ENCODE results near the gene ARL4A.
"Not testable (repeated sequence)": the region's sequence is repeated elsewhere in the genome, so short reads cannot be mapped to it uniquely, and the experiment has no call there.

Gene ARL4A

GRCh38 chr7:12674861-12675260, 12.6 kb upstream of the ARL4A start:
- Histone ChIP-seq H3K4me3 (ENCODE audit: low read length) (no peak overlapping the region), H3K4me1 (ENCODE audit: insufficient read depth, low read length) (no peaks in the 10 kb centered on the region), H3K36me3 (ENCODE audit: insufficient read depth, low read length) (no peaks in the 10 kb centered on the region)

GRCh38 chr7:12683678-12684585, 3.5 kb upstream of the ARL4A start:
- no peaks in the 10 kb centered on the region for H3K27me3 ChIP-seq (ENCODE audit: insufficient read depth, low read length)
- no peak overlapping the region for H3K4me3 ChIP-seq (ENCODE audit: low read length)
- no peak overlapping the region for H2AFZ ChIP-seq (ENCODE audit: low read depth, low read length)
- H3K4me1 ChIP-seq (ENCODE audit: insufficient read depth, low read length) = peaks cover 5% of the 10 kb centered on the region
- no peaks in the 10 kb centered on the region for H3K9me3 ChIP-seq (ENCODE audit: low read length)
- H3K36me3 ChIP-seq (ENCODE audit: insufficient read depth, low read length) = peaks cover under 1% of the 10 kb centered on the region

More at GRCh38 chr7:12674861-12675260, 12.6 kb upstream of the ARL4A start:
- no peak overlapping the region for H2AFZ ChIP-seq (ENCODE audit: low read depth, low read length)
- H3K9me3 ChIP-seq (ENCODE audit: low read length) = peaks cover 7% of the 10 kb centered on the region
- no peaks in the 10 kb centered on the region for H3K27me3 ChIP-seq (ENCODE audit: insufficient read depth, low read length)

GRCh38 chr7:12684733-12685132, 2.7 kb upstream of the ARL4A start:
- H3K9me3 ChIP-seq (ENCODE audit: low read length) = no peaks in the 10 kb centered on the region
- peaks cover 5% of the 10 kb centered on the region for H3K4me1 ChIP-seq (ENCODE audit: insufficient read depth, low read length)
- H3K27me3 ChIP-seq (ENCODE audit: insufficient read depth, low read length) = no peaks in the 10 kb centered on the region

GRCh38 chr7:12685550-12685949, 1.9 kb upstream of the ARL4A start:
- peaks cover 15% of the 10 kb centered on the region for H3K36me3 ChIP-seq (ENCODE audit: insufficient read depth, low read length)
- no peak overlapping the region for H2AFZ ChIP-seq (ENCODE audit: low read depth, low read length)
- peaks cover 5% of the 10 kb centered on the region for H3K4me1 ChIP-seq (ENCODE audit: insufficient read depth, low read length)
- H3K9me3 ChIP-seq (ENCODE audit: low read length) = no peaks in the 10 kb centered on the region
- no peaks in the 10 kb centered on the region for H3K27me3 ChIP-seq (ENCODE audit: insufficient read depth, low read length)
- no peak overlapping the region for H3K4me3 ChIP-seq (ENCODE audit: low read length)

More at GRCh38 chr7:12684733-12685132, 2.7 kb upstream of the ARL4A start:
- Histone ChIP-seq H3K4me3 (ENCODE audit: low read length) (no peak overlapping the region), H2AFZ (ENCODE audit: low read depth, low read length) (no peak overlapping the region), H3K36me3 (ENCODE audit: insufficient read depth, low read length) (peaks cover 9% of the 10 kb centered on the region)

GRCh38 chr7:12686234-12686890, 1.1 kb upstream of the ARL4A start:
- Histone ChIP-seq H3K27me3 (ENCODE audit: insufficient read depth, low read length) (no peaks in the 10 kb centered on the region), H3K4me1 (ENCODE audit: insufficient read depth, low read length) (peaks cover 5% of the 10 kb centered on the region), H3K36me3 (ENCODE audit: insufficient read depth, low read length) (peaks cover 21% of the 10 kb centered on the region), H3K9me3 (ENCODE audit: low read length) (no peaks in the 10 kb centered on the region), H2AFZ (ENCODE audit: low read depth, low read length) (peak overlapping the region; percentile 44), H3K4me3 (ENCODE audit: low read length) (peak overlapping the region; percentile 89)

GRCh38 chr7:12687718-12688171, 312 bp downstream of the ARL4A start:
- H3K4me3 ChIP-seq (ENCODE audit: low read length) = peak overlapping the region; percentile 89
- no peaks in the 10 kb centered on the region for H3K27me3 ChIP-seq (ENCODE audit: insufficient read depth, low read length)
- H2AFZ ChIP-seq (ENCODE audit: low read depth, low read length) = no peak overlapping the region
- peaks cover 8% of the 10 kb centered on the region for H3K4me1 ChIP-seq (ENCODE audit: insufficient read depth, low read length)
- H3K36me3 ChIP-seq (ENCODE audit: insufficient read depth, low read length) = peaks cover 33% of the 10 kb centered on the region
- H3K9me3 ChIP-seq (ENCODE audit: low read length) = no peaks in the 10 kb centered on the region

GRCh38 chr7:12688485-12689170, 1.2 kb downstream of the ARL4A start:
- not testable (repeated sequence) for H3K27me3 ChIP-seq (ENCODE audit: insufficient read depth, low read length); H3K9me3 ChIP-seq (ENCODE audit: low read length); H3K4me1 ChIP-seq (ENCODE audit: insufficient read depth, low read length); H2AFZ ChIP-seq (ENCODE audit: low read depth, low read length)
- Histone ChIP-seq H3K4me3 (ENCODE audit: low read length) (peak overlapping the region; percentile 89), H3K36me3 (ENCODE audit: insufficient read depth, low read length) (peaks cover 35% of the 10 kb centered on the region)

- Histone ChIP-seq H3K4me1 (ENCODE audit: insufficient read depth, low read length) (peaks cover 9% of the 10 kb centered on the region), H3K9me3 (ENCODE audit: low read length) (no peaks in the 10 kb centered on the region), H2AFZ (ENCODE audit: low read depth, low read length) (no peak overlapping the region), H3K27me3 (ENCODE audit: insufficient read depth, low read length) (no peaks in the 10 kb centered on the region), H3K4me3 (ENCODE audit: low read length) (peak overlapping the region; percentile 89), H3K36me3 (ENCODE audit: insufficient read depth, low read length) (peaks cover 35% of the 10 kb centered on the region)
Measured at GRCh38 chr7:12689451-12689850, 2.0 kb downstream of the ARL4A start.

- Histone ChIP-seq H3K4me1 (ENCODE audit: insufficient read depth, low read length) (peaks cover 9% of the 10 kb centered on the region), H3K9me3 (ENCODE audit: low read length) (no peaks in the 10 kb centered on the region), H3K36me3 (ENCODE audit: insufficient read depth, low read length) (peaks cover 35% of the 10 kb centered on the region), H2AFZ (ENCODE audit: low read depth, low read length) (no peak overlapping the region), H3K4me3 (ENCODE audit: low read length) (peak overlapping the region; percentile 89), H3K27me3 (ENCODE audit: insufficient read depth, low read length) (no peaks in the 10 kb centered on the region)
Measured at GRCh38 chr7:12690041-12690878, 2.8 kb downstream of the ARL4A start.

- H3K27me3 ChIP-seq (ENCODE audit: insufficient read depth, low read length); H2AFZ ChIP-seq (ENCODE audit: low read depth, low read length); H3K9me3 ChIP-seq (ENCODE audit: low read length); H3K4me1 ChIP-seq (ENCODE audit: insufficient read depth, low read length): not testable (repeated sequence)
- H3K4me3 ChIP-seq (ENCODE audit: low read length) = peak overlapping the region; percentile 89
- H3K36me3 ChIP-seq (ENCODE audit: insufficient read depth, low read length) = peaks cover 35% of the 10 kb centered on the region
Measured at GRCh38 chr7:12691388-12691787, 4.0 kb downstream of the ARL4A start.

GRCh38 chr7:12692035-12692434, 4.6 kb downstream of the ARL4A start:
- peaks cover 35% of the 10 kb centered on the region for H3K36me3 ChIP-seq (ENCODE audit: insufficient read depth, low read length)
- no peaks in the 10 kb centered on the region for H3K27me3 ChIP-seq (ENCODE audit: insufficient read depth, low read length)
- H3K4me1 ChIP-seq (ENCODE audit: insufficient read depth, low read length) = peaks cover 9% of the 10 kb centered on the region
- H3K9me3 ChIP-seq (ENCODE audit: low read length) = no peaks in the 10 kb centered on the region
- H3K4me3 ChIP-seq (ENCODE audit: low read length) = peak overlapping the region; percentile 89
- no peak overlapping the region for H2AFZ ChIP-seq (ENCODE audit: low read depth, low read length)

GRCh38 chr7:12692479-12693259, 5.2 kb downstream of the ARL4A start:
- Histone ChIP-seq H2AFZ (ENCODE audit: low read depth, low read length) (no peak overlapping the region), H3K27me3 (ENCODE audit: insufficient read depth, low read length) (no peaks in the 10 kb centered on the region), H3K4me1 (ENCODE audit: insufficient read depth, low read length) (peaks cover 9% of the 10 kb centered on the region), H3K36me3 (ENCODE audit: insufficient read depth, low read length) (peaks cover 35% of the 10 kb centered on the region), H3K9me3 (ENCODE audit: low read length) (no peaks in the 10 kb centered on the region), H3K4me3 (ENCODE audit: low read length) (peak overlapping the region; percentile 89)
